Vagina (tissue), 2 donors: ENCODE data around the gene FKBP15. TPM values are rescaled to one million over a fixed set of nuclear protein-coding genes. Genes with fewer than 3 reads are reported as not detected.
A peak's percentile ranks its signal among the peaks of the same experiment; 100 is the strongest.

Experiments used
- DNase-seq, 2 donors: peaks; one replicate each; pipeline ENCODE4 v3.0.0-alpha.2; 2017; ENCODE audit errors: extremely low spot score in 2 of 2
- H3K27ac ChIP-seq: fragments of 200-600 bp; sonication (generic); one replicate; pipeline ENCODE4 v1.5.1; 2019
- H3K27me3 ChIP-seq: fragments of 200-600 bp; sonication (generic); one replicate; pipeline ENCODE4 v1.5.1; 2019
- H3K36me3 ChIP-seq, 2 donors: fragments of 200-600 bp; sonication (generic); one replicate each; pipeline ENCODE4 v1.5.1; 2017 to 2019
- H3K4me1 ChIP-seq: fragments of 200-600 bp; sonication (generic); one replicate; pipeline ENCODE4 v1.5.1; 2019
- H3K4me3 ChIP-seq, 2 donors: fragments of 200-600 bp; sonication (generic); 1 replicate in 1 of 2; 2 replicates in 1 of 2; pipeline ENCODE4 v1.5.1; 2016 to 2019
- H3K9me3 ChIP-seq: fragments of 200-600 bp; sonication (generic); one replicate; pipeline ENCODE4 v1.5.1; 2019
- POLR2A ChIP-seq, 2 donors: fragments of 450-650 bp; IDR thresholded peaks; one replicate each; pipeline ENCODE4 v1.6.1; 2017; ENCODE audit warnings: antibody characterized with exemption in 2 of 2, mild to moderate bottlenecking in 2 of 2, moderate library complexity in 2 of 2
- POLR2AphosphoS5 ChIP-seq, 2 donors: sonication (generic); formaldehyde crosslinking; IDR thresholded peaks; one replicate each; pipeline ENCODE4 v1.9.0; 2017; ENCODE audit warnings: antibody characterized with exemption in 2 of 2, mild to moderate bottlenecking in 2 of 2, low read depth in 1 of 2; ENCODE audit not compliant: insufficient read depth in 1 of 2
- intact Hi-C: fragments of 100-400 bp; cut with DNase I; formaldehyde crosslinking; loops from one replicate; pipeline ENCODE4 v1.15.1; 2023
- total RNA-seq: library from RNA; depleted of rRNA; stranded (reverse); fragments of >200 nt; gene quantifications from one replicate; pipeline ENCODE4 v1.2.3, GENCODE V29; 2016
- TF ChIP-seq, protein P1 (sequence below), 3 experiments: fragments of 450-650 bp in 2 of 3; fragments of 200-600 bp in 1 of 3; sonication (generic) in 1 of 3; IDR thresholded peaks; one replicate each; pipeline ENCODE4 v1.5.1; 2017 to 2019; ENCODE audit warnings: antibody characterized with exemption in 3 of 3, mild to moderate bottlenecking in 2 of 3, moderate library complexity in 2 of 3

Gene FKBP15
- total RNA-seq, 1 donor from 2014 or later: 28.7 TPM

DNA sequence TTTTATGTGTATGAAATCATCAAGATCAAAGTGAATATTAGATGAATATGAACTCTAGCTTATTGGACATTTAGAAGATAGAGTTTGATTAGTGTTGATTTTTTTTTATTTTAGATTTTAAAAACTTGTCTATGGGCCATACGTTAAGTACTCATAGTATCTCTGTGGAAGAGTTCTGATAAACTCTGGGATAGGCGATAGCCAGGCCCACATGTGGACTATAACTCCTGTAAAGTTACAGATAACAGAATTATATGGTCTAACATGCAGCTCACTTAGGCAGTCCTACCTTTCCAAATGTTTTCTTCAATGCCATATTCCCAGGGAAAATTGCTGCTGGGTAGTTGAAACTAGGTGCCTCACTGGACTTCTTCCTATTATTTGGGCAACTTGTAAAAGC, 10.6 kb upstream of the FKBP15 start:
- Histone ChIP-seq H3K27ac (no peak overlapping the region), H3K4me3 (no peak overlapping the region), H3K36me3 (no peaks in the 10 kb centered on the region), H3K9me3 (no peaks in the 10 kb centered on the region), H3K27me3 (no peaks in the 10 kb centered on the region), H3K4me1 (peaks cover 6% of the 10 kb centered on the region)
- intact Hi-C loops: no loop called here
- DNase-seq: no peak
- TF ChIP-seq, protein P1, sequence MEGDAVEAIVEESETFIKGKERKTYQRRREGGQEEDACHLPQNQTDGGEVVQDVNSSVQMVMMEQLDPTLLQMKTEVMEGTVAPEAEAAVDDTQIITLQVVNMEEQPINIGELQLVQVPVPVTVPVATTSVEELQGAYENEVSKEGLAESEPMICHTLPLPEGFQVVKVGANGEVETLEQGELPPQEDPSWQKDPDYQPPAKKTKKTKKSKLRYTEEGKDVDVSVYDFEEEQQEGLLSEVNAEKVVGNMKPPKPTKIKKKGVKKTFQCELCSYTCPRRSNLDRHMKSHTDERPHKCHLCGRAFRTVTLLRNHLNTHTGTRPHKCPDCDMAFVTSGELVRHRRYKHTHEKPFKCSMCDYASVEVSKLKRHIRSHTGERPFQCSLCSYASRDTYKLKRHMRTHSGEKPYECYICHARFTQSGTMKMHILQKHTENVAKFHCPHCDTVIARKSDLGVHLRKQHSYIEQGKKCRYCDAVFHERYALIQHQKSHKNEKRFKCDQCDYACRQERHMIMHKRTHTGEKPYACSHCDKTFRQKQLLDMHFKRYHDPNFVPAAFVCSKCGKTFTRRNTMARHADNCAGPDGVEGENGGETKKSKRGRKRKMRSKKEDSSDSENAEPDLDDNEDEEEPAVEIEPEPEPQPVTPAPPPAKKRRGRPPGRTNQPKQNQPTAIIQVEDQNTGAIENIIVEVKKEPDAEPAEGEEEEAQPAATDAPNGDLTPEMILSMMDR (IDR thresholded peaks at IDR 0.05): no peak
- TF ChIP-seq POLR2A (IDR thresholded peaks at IDR 0.05): no peak
- no peak for TF ChIP-seq POLR2AphosphoS5 (IDR thresholded peaks at IDR 0.05; ENCODE audit: insufficient read depth in 1 of 2, low read depth in 1 of 2)

DNA sequence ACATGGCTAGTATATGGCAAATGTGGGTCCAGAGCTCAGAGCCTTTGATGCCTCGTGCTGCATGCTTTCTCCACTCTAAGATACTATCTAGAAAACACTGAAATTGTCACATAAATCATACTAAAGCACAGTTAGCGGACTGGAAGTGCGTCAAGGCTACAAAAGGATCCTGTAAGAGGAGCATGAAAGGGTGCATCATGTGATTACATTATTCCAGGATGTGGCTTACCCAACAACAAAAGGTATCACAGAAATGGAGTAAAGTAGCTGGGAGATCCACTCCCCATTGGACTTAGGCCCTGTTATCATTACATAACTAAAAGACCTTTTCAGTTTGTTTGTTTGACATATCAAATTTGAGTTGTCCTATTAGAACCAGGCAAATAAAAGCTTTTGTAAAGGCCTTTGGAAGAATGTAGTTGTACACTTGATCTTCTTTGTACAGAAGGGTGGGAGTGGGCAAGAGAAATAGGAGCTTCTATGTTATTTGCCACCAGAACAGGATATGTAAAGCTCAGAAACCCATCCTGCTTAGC, 7.1 kb upstream of the FKBP15 start:
- Histone ChIP-seq H3K27me3 (no peaks in the 10 kb centered on the region), H3K27ac (no peak overlapping the region), H3K4me1 (peaks cover 8% of the 10 kb centered on the region), H3K36me3 (no peaks in the 10 kb centered on the region), H3K9me3 (no peaks in the 10 kb centered on the region), H3K4me3 (no peak overlapping the region)
- intact Hi-C loops: no loop called here
- TF ChIP-seq POLR2A (IDR thresholded peaks at IDR 0.05) (no peak), POLR2AphosphoS5 (IDR thresholded peaks at IDR 0.05; ENCODE audit: insufficient read depth in 1 of 2, low read depth in 1 of 2) (no peak)
- TF ChIP-seq, protein P1 (IDR thresholded peaks at IDR 0.05): no peak
- DNase-seq: no peak

DNA sequence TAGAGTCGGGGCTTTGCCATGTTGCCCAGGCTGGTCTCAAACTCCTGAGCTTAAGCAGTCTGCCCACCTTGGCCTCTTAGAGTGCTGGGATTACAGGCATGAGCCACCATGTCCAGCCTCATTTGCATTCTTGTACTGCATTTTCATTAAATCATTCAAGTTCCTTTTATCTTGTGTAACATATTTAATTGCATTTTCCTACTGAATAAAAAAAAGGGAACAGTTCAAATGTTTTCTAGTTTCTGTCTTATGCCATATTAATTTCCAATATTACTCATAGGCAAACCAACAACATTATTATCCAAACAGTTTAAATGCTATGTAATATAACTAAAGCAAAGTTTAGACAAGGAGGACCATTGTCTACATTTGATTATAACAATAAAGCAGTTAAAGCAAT, 6.4 kb upstream of the FKBP15 start:
- TF ChIP-seq POLR2A (IDR thresholded peaks at IDR 0.05) (no peak), POLR2AphosphoS5 (IDR thresholded peaks at IDR 0.05; ENCODE audit: insufficient read depth in 1 of 2, low read depth in 1 of 2) (no peak)
- TF ChIP-seq, protein P1 (IDR thresholded peaks at IDR 0.05): no peak
- no peak overlapping the region for H3K4me3 ChIP-seq
- H3K9me3 ChIP-seq: no peaks in the 10 kb centered on the region
- H3K27ac ChIP-seq: no peak overlapping the region
- H3K27me3 ChIP-seq: no peaks in the 10 kb centered on the region
- no peaks in the 10 kb centered on the region for H3K36me3 ChIP-seq
- H3K4me1 ChIP-seq: peaks cover 13% of the 10 kb centered on the region
- intact Hi-C loops: no loop called here
- DNase-seq: no peak

DNA sequence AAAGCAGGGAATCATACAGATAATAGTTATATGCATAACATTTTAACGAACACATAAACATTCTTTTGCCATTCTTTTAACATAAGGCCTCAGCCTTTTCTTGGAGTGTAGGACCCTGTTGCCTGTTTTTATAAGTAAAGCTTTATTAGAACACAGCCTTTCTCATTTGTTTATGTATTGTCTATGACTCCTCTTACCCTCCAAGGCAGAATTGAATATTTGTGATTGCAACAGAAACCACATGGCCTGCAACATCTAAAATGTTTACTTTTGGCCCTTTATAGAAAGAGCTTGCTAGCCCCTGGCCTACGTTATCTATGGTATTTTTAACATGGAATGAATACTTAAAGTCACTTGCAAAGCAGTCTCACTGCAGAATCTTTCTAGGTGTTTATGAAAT, 2.9 kb upstream of the FKBP15 start:
- no peak for DNase-seq
- intact Hi-C loops: no loop called here
- TF ChIP-seq POLR2AphosphoS5 (IDR thresholded peaks at IDR 0.05; ENCODE audit: insufficient read depth in 1 of 2, low read depth in 1 of 2) (no peak), POLR2A (IDR thresholded peaks at IDR 0.05) (no peak)
- TF ChIP-seq, protein P1 (IDR thresholded peaks at IDR 0.05): no peak
- no peaks in the 10 kb centered on the region for H3K9me3 ChIP-seq
- H3K4me3 ChIP-seq: no peak overlapping the region
- no peaks in the 10 kb centered on the region for H3K36me3 ChIP-seq
- no peak overlapping the region for H3K27ac ChIP-seq
- peaks cover 37% of the 10 kb centered on the region for H3K4me1 ChIP-seq
- no peaks in the 10 kb centered on the region for H3K27me3 ChIP-seq

DNA sequence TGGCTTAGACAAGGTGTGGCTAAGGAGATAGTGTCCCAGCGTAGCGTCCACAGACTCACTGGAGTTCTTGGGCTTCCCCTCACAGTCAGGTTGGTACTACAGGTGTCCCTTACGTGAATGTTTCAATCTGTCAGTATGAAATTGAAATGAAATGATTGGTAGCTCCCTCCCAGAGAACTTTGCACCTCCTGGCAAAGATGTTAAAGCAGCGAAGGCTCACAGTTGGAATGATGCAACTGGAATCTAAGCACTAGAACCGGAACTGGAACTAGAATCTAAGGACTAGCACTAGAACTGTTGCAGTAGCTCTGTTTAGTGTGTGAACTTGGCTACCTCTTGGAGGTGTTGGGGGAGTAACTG, 1.4 kb upstream of the FKBP15 start:
- Histone ChIP-seq H3K27me3 (no peaks in the 10 kb centered on the region), H3K4me1 (peaks cover 39% of the 10 kb centered on the region), H3K36me3 (no peaks in the 10 kb centered on the region), H3K27ac (no peak overlapping the region), H3K9me3 (no peaks in the 10 kb centered on the region), H3K4me3 (peak overlapping the region; percentile 86 to 88)
- DNase-seq: no peak
- TF ChIP-seq, protein P1 (IDR thresholded peaks at IDR 0.05): no peak
- no peak for TF ChIP-seq POLR2AphosphoS5 (IDR thresholded peaks at IDR 0.05; ENCODE audit: insufficient read depth in 1 of 2, low read depth in 1 of 2)
- no peak for TF ChIP-seq POLR2A (IDR thresholded peaks at IDR 0.05)
- intact Hi-C loops: no loop called here
